HepG2 (cell line): Measurements from ENCODE around the gene DEPDC1B. TPM values are rescaled to one million over a fixed set of nuclear protein-coding genes. Genes with fewer than 3 reads are reported as not detected.

Experiments
- ATAC-seq: fragments of 200-7000 bp; cut with Tn5 transposase; 3 replicates; pipeline ENCODE4 v1.9.1; 2020; ENCODE audit warnings: mild to moderate bottlenecking, moderate library complexity
- BruUV-seq: library from RNA; stranded (reverse); fragments of 400-500 nt; replicated peaks from 2 replicates; lab custom pipeline; 2021; lab: Mats Ljungman, UMichigan
- CTCF ChIA-PET: fragments of 300-600 bp; formaldehyde crosslinking; extraction: SDS; loops from one replicate; lab custom pipeline; 2021; ENCODE audit warnings: low total read pairs, inconsistent platforms, low intra/inter-chr PET ratio; lab: Yijun Ruan, JAX
- POLR2A ChIA-PET: fragments of 350-600 bp; sonication (Branson Sonifier 250); formaldehyde crosslinking; loops from one replicate; lab custom pipeline; 2020; ENCODE audit warnings: antibody characterized with exemption, inconsistent platforms; lab: Yijun Ruan, JAX
- DNase-seq: peaks from one replicate; pipeline ENCODE4 v3.0.0-alpha.2; 2015; ENCODE audit warnings: low spot score
- FAIRE-seq: peaks from 3 replicates; lab custom pipeline; 2011; peaks lifted over from hg19 to GRCh38; lab: Jason Lieb, UNC
- H2AFZ ChIP-seq: one replicate; pipeline ENCODE4 v1.6.1; 2011; ENCODE audit warnings: low read length, inconsistent platforms
- H3K27ac ChIP-seq: fragments of 300-600 bp; 3 replicates; pipeline ENCODE4 v1.8.0; 2011; ENCODE audit warnings: mixed run types, mild to moderate bottlenecking, mixed read lengths, low read length, inconsistent platforms; ENCODE audit not compliant: insufficient read depth; ENCODE audit errors: extremely low read length
- H3K27me3 ChIP-seq, 2 experiments: fragments of 200-600 bp in 1 of 2; 2 replicates in 1 of 2; 3 replicates in 1 of 2; pipeline versions ENCODE4 v1.6.0 to v1.8.0; 2011; ENCODE audit warnings: low read length in 2 of 2, mild to moderate bottlenecking in 2 of 2, moderate library complexity in 2 of 2, inconsistent platforms in 1 of 2; ENCODE audit not compliant: insufficient read depth in 2 of 2, control insufficient read depth in 1 of 2
- H3K36me3 ChIP-seq, 2 experiments: fragments of 200-600 bp in 1 of 2; replicated peaks in 1 of 2; 2 replicates in 1 of 2; 3 replicates in 1 of 2; pipeline versions ENCODE4 v1.5.1 to v1.8.0; 2011; ENCODE audit warnings: low read length in 2 of 2, inconsistent platforms in 1 of 2; ENCODE audit not compliant: insufficient read depth in 2 of 2, control insufficient read depth in 1 of 2
- H3K4me1 ChIP-seq: 2 replicates; pipeline ENCODE4 v1.5.1; 2012; ENCODE audit warnings: low read length, inconsistent platforms; ENCODE audit not compliant: insufficient read depth
- H3K4me2 ChIP-seq: 2 replicates; pipeline ENCODE4 v1.6.0; 2011; ENCODE audit warnings: low read depth, low read length, inconsistent platforms
- H3K4me3 ChIP-seq, 3 experiments: fragments of 200-600 bp in 1 of 3; sonication (generic), shearing (Covaris generic) in 1 of 3; replicated peaks in 1 of 3; 2 replicates each; pipeline ENCODE4 v1.5.1; 2011 to 2016; ENCODE audit warnings: low read length in 3 of 3, inconsistent platforms in 2 of 3, low read depth in 2 of 3, mild to moderate bottlenecking in 2 of 3, control low read depth in 1 of 3, mixed read lengths in 1 of 3; ENCODE audit not compliant: insufficient read depth in 1 of 3
- H3K79me2 ChIP-seq: one replicate; pipeline ENCODE4 v1.6.1; 2011; ENCODE audit warnings: low read length, inconsistent platforms; ENCODE audit not compliant: insufficient read depth
- H3K9ac ChIP-seq: 2 replicates; pipeline ENCODE4 v1.6.0; 2011; ENCODE audit warnings: mild to moderate bottlenecking, low read depth, low read length, inconsistent platforms; ENCODE audit not compliant: insufficient read depth
- H3K9me3 ChIP-seq: 2 replicates; pipeline ENCODE4 v1.5.1; 2012; ENCODE audit warnings: mild to moderate bottlenecking, low read length
- H4K20me1 ChIP-seq: 2 replicates; pipeline ENCODE4 v1.6.0; 2011; ENCODE audit warnings: inconsistent platforms, mild to moderate bottlenecking, low read length, moderate library complexity; ENCODE audit not compliant: insufficient read depth
- HOXA9 ChIP-seq: sonication (generic); formaldehyde crosslinking; IDR thresholded peaks from 2 replicates; pipeline ENCODE4 v1.8.1; 2022; ENCODE audit warnings: missing genetic modification reagents, mild to moderate bottlenecking, moderate library complexity, borderline replicate concordance
- JDP2 ChIP-seq: sonication (generic); formaldehyde crosslinking; IDR thresholded peaks from 2 replicates; pipeline ENCODE4 v1.8.1; 2022; ENCODE audit warnings: missing genetic modification reagents, borderline replicate concordance
- MTF2 ChIP-seq: sonication (generic); formaldehyde crosslinking; IDR thresholded peaks from 2 replicates; pipeline ENCODE4 v1.5.0; 2020; ENCODE audit warnings: missing genetic modification reagents, borderline replicate concordance
- SETDB1 ChIP-seq: sonication (generic); formaldehyde crosslinking; IDR thresholded peaks from 2 replicates; pipeline ENCODE4 v1.5.1; 2020; ENCODE audit warnings: missing genetic modification reagents, mild to moderate bottlenecking, borderline replicate concordance
- TARDBP ChIP-seq: sonication (generic); formaldehyde crosslinking; IDR thresholded peaks from 2 replicates; pipeline ENCODE4 v1.8.0; 2022; ENCODE audit warnings: mild to moderate bottlenecking, missing genetic modification reagents
- ZNF44 ChIP-seq: sonication (generic); formaldehyde crosslinking; IDR thresholded peaks from 2 replicates; pipeline ENCODE4 v1.5.1; 2020; ENCODE audit warnings: mild to moderate bottlenecking, missing genetic modification reagents
- ZNF556 ChIP-seq: sonication (generic); formaldehyde crosslinking; IDR thresholded peaks from 2 replicates; pipeline ENCODE4 v1.4.0; 2020; ENCODE audit warnings: mild to moderate bottlenecking, missing genetic modification reagents, borderline replicate concordance
- ZNF644 ChIP-seq: IDR thresholded peaks from 2 replicates; pipeline ENCODE4 v1.6.1; 2016; ENCODE audit warnings: low read depth
- WGBS: methylation state at CpG from one replicate; pipeline ENCODE4 v1.1.6; 2017; ENCODE audit warnings: low lambda C conversion rate; 5-methylcytosine and 5-hydroxymethylcytosine counted together
- in situ Hi-C: cut with HindIII; loops from 2 replicates; pipeline ENCODE4 v1.10.0; 2017; ENCODE audit warnings: low pct_unique_long_range_greater_than_20kb; ENCODE audit not compliant: extremely low pct_ligation_motif_present
- intact Hi-C: fragments of 100-400 bp; cut with micrococcal nuclease; formaldehyde crosslinking; loops from one replicate; pipeline ENCODE4 v1.10.0; 2022; ENCODE audit not compliant: unreplicated experiment
- polyA plus RNA-seq, 8 experiments: library from polyadenylated mRNA; depleted of rRNA in 3 of 8; stranded (reverse) in 7 of 8; unstranded in 1 of 8; fragments of >200 nt; fragmentation: Illumina TruSeq in 4 of 8; extraction: Trizol in 4 of 8; gene quantifications; 2 replicates each; pipeline versions ENCODE4 v1.2.1 to v1.2.3, GENCODE V29; 2011 to 2016; ENCODE audit warnings: low read depth in 4 of 8, missing spikeins in 1 of 8, mixed read lengths in 1 of 8; ENCODE audit not compliant: insufficient read depth in 1 of 8
- total RNA-seq, 5 experiments: library from RNA; depleted of rRNA; stranded (reverse); fragments of >200 nt; fragmentation: Illumina TruSeq; extraction: Trizol; gene quantifications; 2 replicates each; pipeline ENCODE4 v1.2.3, GENCODE V29; 2016; ENCODE audit warnings: low read depth in 1 of 5
- TF ChIP-seq, protein P1 (sequence below): sonication (generic); formaldehyde crosslinking; IDR thresholded peaks from 2 replicates; pipeline ENCODE4 v1.4.0; 2020; ENCODE audit warnings: mild to moderate bottlenecking, missing genetic modification reagents
- TF ChIP-seq, protein P2 (sequence below): sonication (generic); formaldehyde crosslinking; IDR thresholded peaks from 2 replicates; pipeline ENCODE4 v1.5.1; 2020; ENCODE audit warnings: mild to moderate bottlenecking, missing genetic modification reagents
- TF ChIP-seq, protein P3 (sequence below): sonication (generic); formaldehyde crosslinking; IDR thresholded peaks from 2 replicates; pipeline ENCODE4 v1.5.0; 2020; ENCODE audit warnings: missing genetic modification reagents, mild to moderate bottlenecking, borderline replicate concordance

DEPDC1B gene
- total and polyA plus RNA-seq, 2 of the 13 experiments (the other 11 are each of a cell fraction or from before 2014, with no cell fraction given): 29.5 to 51.3 TPM

DNA sequence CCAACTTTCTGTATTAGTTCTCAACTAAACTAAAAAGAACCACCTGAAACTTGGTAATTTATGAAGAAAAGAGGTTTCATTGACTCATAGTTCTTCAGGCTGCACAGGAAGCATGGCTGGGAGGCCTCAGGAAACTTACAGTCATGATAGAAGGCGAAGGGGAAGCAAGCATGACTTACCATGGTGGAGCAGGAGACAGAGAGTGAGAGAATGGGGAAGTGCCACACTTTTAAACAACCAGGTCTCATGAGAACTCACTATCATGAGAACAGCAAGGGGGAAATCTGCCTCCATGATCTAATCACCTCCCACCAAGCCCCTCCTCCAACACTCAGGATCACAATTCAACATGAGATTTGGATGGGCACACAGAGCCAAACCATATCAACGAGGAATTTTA is 123.5 kb downstream of the DEPDC1B start:
- no TSS peak for BruUV-seq
- Histone ChIP-seq H3K27me3 (no peaks in the 10 kb centered on the region), H3K4me1 (no peaks in the 10 kb centered on the region), H3K36me3 (no peaks in the 10 kb centered on the region), H3K79me2 (no peaks in the 10 kb centered on the region), H3K9me3 (peaks cover 16% of the 10 kb centered on the region), H3K9ac (no peak overlapping the region), H3K4me2 (no peak overlapping the region), H3K4me3 (no peak overlapping the region), H2AFZ (no peak overlapping the region), H4K20me1 (no peaks in the 10 kb centered on the region), H3K27ac (no peak overlapping the region)
- TF ChIP-seq ZNF644 (CRISPR knock-in tag): no peak
- TF ChIP-seq ZNF44 (CRISPR knock-in tag): no peak
- TF ChIP-seq, protein P1, sequence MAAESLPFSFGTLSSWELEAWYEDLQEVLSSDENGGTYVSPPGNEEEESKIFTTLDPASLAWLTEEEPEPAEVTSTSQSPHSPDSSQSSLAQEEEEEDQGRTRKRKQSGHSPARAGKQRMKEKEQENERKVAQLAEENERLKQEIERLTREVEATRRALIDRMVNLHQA (CRISPR knock-in tag): no peak
- no peak for TF ChIP-seq JDP2 (CRISPR knock-in tag)
- no peak for TF ChIP-seq MTF2 (CRISPR knock-in tag)
- TF ChIP-seq HOXA9 (CRISPR knock-in tag): no peak
- no peak for TF ChIP-seq TARDBP (CRISPR knock-in tag)
- ATAC-seq: no peak
- in situ Hi-C loops: loop anchor here (25.0 kb wide), 1 partner anchor 1189 kb away; no protein-coding TSS in a partner anchor
- ChIA-PET CTCF (no interaction called here), POLR2A (no interaction called here)
- no peak for FAIRE-seq
- intact Hi-C loops: no loop called here
- WGBS: 100% methylated on average over 2 of the region's 2 CpGs
- DNase-seq: no peak

DNA sequence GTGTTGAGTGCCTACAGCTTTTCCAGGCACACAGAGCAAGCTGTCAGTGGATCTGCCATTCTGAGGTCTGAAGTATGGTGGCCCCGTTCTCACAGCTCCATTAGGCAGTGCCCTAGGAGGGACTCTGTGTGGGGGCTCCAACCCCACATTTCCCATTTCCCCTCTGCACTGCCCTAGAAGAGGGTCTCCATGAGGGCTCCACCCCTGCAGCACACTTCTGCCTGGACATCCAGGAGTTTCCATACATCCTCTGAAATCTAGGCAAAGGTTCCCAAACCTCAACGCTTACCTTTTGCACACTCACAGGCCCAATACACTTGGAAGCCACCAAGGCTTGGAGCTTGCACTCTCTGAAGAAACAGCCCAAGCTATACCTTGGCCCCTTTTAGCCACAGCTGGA is 131.3 kb downstream of the DEPDC1B start:
- intact Hi-C loops: loop anchor here (5.0 to 10.0 kb wide), 2 partner anchors 84 to 746 kb away; no protein-coding TSS in a partner anchor
- Histone ChIP-seq H3K4me2 (no peak overlapping the region), H3K9me3 (peaks cover 24% of the 10 kb centered on the region), H4K20me1 (no peaks in the 10 kb centered on the region), H3K4me1 (peaks cover 11% of the 10 kb centered on the region), H3K27ac (no peak overlapping the region), H3K79me2 (no peaks in the 10 kb centered on the region), H2AFZ (no peak overlapping the region), H3K36me3 (no peaks in the 10 kb centered on the region), H3K4me3 (no peak overlapping the region), H3K27me3 (no peaks in the 10 kb centered on the region), H3K9ac (no peak overlapping the region)
- ChIA-PET CTCF (no interaction called here), POLR2A (no interaction called here)
- BruUV-seq: no TSS peak
- no peak for DNase-seq
- ATAC-seq: no peak
- in situ Hi-C loops: no loop called here
- FAIRE-seq: no peak
- WGBS: 100% methylated on average over 1 of the region's 2 CpGs
- TF ChIP-seq, protein P2, sequence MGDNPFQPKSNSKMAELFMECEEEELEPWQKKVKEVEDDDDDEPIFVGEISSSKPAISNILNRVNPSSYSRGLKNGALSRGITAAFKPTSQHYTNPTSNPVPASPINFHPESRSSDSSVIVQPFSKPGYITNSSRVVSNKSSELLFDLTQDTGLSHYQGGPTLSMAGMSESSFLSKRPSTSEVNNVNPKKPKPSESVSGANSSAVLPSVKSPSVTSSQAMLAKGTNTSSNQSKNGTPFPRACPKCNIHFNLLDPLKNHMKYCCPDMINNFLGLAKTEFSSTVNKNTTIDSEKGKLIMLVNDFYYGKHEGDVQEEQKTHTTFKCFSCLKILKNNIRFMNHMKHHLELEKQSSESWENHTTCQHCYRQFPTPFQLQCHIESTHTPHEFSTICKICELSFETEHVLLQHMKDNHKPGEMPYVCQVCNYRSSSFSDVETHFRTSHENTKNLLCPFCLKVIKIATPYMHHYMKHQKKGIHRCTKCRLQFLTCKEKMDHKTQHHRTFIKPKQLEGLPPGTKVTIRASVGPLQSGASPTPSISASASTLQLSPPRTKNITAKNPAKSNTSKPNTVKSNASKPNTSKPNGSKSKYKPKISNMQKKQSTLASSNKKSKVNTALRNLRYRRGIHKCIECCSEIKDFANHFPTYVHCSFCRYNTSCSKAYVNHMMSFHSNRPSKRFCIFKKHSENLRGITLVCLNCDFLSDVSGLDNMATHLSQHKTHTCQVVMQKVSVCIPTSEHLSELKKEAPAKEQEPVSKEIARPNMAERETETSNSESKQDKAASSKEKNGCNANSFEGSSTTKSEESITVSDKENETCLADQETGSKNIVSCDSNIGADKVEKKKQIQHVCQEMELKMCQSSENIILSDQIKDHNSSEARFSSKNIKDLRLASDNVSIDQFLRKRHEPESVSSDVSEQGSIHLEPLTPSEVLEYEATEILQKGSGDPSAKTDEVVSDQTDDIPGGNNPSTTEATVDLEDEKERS (CRISPR knock-in tag): peak; percentile 92
- TF ChIP-seq ZNF556 (no peak), SETDB1 (CRISPR knock-in tag) (0 out of 2 replicates have a peak, but pooled peaks have one; percentile 35)
- TF ChIP-seq, protein P3, sequence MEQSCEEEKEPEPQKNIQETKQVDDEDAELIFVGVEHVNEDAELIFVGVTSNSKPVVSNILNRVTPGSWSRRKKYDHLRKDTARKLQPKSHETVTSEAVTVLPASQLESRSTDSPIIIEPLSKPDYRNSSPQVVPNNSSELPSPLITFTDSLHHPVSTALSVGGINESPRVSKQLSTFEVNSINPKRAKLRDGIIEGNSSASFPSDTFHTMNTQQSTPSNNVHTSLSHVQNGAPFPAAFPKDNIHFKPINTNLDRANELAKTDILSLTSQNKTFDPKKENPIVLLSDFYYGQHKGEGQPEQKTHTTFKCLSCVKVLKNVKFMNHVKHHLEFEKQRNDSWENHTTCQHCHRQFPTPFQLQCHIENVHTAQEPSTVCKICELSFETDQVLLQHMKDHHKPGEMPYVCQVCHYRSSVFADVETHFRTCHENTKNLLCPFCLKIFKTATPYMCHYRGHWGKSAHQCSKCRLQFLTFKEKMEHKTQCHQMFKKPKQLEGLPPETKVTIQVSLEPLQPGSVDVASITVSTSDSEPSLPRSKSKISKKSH: peak; percentile 90
